ENCODE measurements around the gene RHNO1.
"Not testable (repeated sequence)": the region's sequence is repeated elsewhere in the genome, so short reads cannot be mapped to it uniquely, and the experiment has no call there.

Gene RHNO1

DNA sequence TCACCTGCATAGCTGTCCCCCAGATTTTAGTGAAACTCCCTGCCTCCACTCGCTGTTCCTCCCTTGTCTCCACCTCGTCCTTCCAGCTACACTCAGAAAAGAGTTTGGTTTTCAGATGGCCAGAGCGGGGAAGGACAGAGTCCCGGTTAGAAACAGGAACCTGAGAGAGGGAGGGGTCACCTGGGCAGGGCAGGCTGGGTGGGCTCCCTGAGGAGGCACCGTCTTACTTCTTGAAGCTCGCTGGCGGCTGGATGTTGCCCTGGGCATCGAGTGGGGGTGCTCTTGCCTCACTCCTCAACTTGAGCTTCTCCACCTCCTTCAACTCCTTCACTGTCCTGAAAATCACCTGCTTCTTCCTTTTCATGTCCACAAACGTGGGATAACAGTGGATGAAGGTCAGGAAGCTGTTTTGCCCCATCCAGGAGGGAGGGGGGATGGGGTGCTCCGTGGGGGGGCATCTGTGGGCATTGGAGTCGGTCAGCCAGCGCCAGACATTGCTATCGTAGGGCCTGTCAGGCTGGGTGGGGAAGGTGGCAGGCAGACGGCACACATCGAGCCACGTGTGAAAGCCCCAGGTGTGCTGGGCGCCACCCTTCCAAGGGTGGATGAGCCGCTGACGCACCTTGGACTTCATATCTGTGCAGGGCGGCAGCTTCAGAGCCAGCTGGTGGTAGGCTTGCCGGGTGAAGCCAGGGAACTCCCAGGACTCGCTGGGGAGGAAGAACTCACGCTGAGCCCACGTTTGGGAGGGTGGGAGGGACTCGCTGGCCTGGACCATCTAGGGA lies 22.2 kb upstream of the RHNO1 start:
- ATAC-seq, result no peak
- Mint-ChIP-seq H3K27ac (no peak overlapping the region), H3K4me1 (no peaks in the 10 kb centered on the region), H3K9me3 (no peaks in the 10 kb centered on the region), H3K4me3 (no peak overlapping the region), H3K36me3 (peaks cover 34% of the 10 kb centered on the region)
- DNase-seq (ENCODE audit: low spot score in 2 of 2), result no peak

DNA sequence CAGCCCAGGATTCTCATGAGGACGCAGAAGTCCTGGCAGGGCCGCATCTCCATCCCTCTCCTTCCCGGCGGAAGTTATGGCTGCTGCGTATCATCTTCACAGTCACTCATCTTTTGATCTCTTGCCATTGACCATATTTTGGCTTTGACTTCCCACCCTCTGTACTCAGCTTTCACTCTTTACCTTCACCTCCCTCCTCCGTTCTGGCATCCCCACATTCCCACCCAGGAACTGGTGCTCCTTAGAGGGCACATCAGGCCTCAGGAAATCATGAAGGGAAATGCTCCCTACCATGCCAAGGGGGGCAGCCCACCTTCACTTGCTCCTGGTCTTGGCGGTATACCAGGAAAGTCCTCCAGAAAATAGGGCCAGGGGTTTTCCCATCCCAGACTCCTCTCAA lies 21.5 kb upstream of the RHNO1 start:
- DNase-seq (ENCODE audit: low spot score in 2 of 2), result no peak
- H3K4me3 Mint-ChIP-seq, result no peak overlapping the region
- ATAC-seq, result no peak
- H3K4me1 Mint-ChIP-seq, result no peaks in the 10 kb centered on the region
- H3K36me3 Mint-ChIP-seq, result peaks cover 41% of the 10 kb centered on the region
- no peaks in the 10 kb centered on the region for H3K9me3 Mint-ChIP-seq
- peak overlapping the region; percentile 9 for H3K27ac Mint-ChIP-seq

DNA sequence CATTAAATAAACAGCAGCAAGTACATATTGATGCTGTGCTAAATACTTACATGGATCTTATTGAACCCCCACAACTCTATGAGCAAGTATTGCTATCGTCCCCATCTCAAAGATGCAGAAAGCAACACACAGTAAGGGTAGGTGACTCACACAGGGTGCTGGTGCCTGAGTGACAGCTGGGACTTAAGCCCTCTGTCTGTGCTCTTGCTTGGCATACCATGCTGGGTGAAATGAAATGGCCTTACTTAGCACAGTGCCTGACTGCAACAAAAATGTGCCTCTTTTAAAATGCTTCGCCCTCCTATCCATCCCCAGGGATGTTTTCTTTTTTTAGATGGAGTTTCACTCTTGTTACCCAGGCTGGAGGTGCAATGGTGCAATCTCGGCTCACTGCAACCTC lies 21.0 kb upstream of the RHNO1 start:
- no peak overlapping the region for H3K4me3 Mint-ChIP-seq
- no peaks in the 10 kb centered on the region for H3K9me3 Mint-ChIP-seq
- no peak for DNase-seq (ENCODE audit: low spot score in 2 of 2)
- H3K4me1 Mint-ChIP-seq, result no peaks in the 10 kb centered on the region
- ATAC-seq, result peak; percentile 48
- peak overlapping the region; percentile 9 for H3K27ac Mint-ChIP-seq
- peaks cover 46% of the 10 kb centered on the region for H3K36me3 Mint-ChIP-seq

DNA sequence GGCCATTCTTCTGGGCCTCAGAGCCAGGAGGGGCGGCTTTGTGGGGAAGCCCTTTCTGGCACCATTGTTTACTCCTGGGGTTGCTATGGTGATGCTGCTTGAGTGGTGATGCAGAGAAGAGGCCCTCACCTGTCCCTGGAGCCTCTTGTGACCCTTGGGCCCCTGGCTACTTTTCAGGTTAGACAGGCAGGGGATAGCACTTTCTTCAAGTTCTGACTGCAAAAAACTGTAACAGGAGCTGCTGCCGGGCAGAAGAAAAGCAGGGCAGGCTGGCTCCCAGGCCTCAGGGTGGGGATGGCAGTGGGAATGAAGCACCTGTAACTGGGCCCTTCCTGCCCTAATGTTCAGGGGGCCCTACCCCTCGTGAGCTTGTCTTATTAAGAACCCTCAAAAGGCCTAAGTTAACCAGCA lies 20.0 kb upstream of the RHNO1 start, which contains the start of gene TEX52:
TSS of gene TEX52 (minus strand) at position 19 of the 411 bp plus-strand sequence. CDS start at position 6, 13 bp downstream.
- no peak for ATAC-seq
- H3K27ac Mint-ChIP-seq, result peak within 1 kb of the TSS; percentile 9
- no peak for DNase-seq (ENCODE audit: low spot score in 2 of 2)
- H3K9me3 Mint-ChIP-seq, result no peaks in the 10 kb centered on the region
- no peaks in the 10 kb centered on the region for H3K4me1 Mint-ChIP-seq
- no peak within 1 kb of the TSS for H3K4me3 Mint-ChIP-seq
- H3K36me3 Mint-ChIP-seq, result peaks cover 51% of the 10 kb centered on the region

DNA sequence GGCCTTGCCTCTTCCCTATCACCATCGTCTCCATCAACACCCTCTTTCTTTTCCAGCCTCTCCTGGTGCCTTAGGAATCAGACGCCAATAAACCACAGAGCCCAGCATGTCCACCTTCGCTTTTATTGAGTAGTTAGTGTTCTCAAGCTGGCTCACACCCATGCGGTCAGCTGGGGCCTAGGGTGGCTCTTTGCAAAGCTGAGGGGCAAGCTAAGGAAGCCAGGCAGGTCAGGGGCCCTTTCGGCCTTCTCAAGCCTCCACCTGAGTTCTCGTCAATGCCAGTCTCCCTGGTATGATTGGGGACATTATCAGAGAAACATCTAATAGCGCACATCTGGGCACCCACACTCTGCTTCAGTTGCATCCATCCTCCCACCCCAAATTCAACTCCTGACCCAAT lies 19.4 kb upstream of the RHNO1 start:
- ATAC-seq (no peak), DNase-seq (ENCODE audit: low spot score in 2 of 2) (no peak)
- H3K27ac Mint-ChIP-seq, result no peak overlapping the region
- H3K4me3 Mint-ChIP-seq, result no peak overlapping the region
- peaks cover 51% of the 10 kb centered on the region for H3K36me3 Mint-ChIP-seq
- no peaks in the 10 kb centered on the region for H3K4me1 Mint-ChIP-seq
- no peaks in the 10 kb centered on the region for H3K9me3 Mint-ChIP-seq

DNA sequence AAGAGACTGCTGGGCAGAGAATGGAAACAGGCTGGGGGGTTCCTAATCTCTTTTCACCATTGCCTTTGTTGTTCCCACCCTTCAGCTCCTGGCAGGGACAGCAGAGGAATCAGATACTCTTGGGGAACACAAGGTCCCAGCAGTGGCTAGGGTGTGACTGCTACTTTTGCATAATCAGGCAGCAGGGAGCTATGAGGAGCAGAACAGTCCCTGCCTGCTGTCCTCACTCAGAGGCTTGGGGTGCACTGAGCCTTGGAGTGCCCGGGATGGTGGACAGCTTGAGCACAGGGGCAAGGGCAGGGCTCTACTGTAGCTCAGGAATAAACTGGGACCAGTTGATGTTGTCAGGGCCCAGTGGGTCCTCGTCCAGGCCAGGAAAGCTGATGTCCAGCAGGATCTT lies 18.7 kb upstream of the RHNO1 start:
- Mint-ChIP-seq H3K4me1 (no peaks in the 10 kb centered on the region), H3K4me3 (no peak overlapping the region), H3K9me3 (no peaks in the 10 kb centered on the region), H3K27ac (peak overlapping the region; percentile 74), H3K36me3 (peaks cover 54% of the 10 kb centered on the region)
- no peak for DNase-seq (ENCODE audit: low spot score in 2 of 2)
- no peak for ATAC-seq

DNA sequence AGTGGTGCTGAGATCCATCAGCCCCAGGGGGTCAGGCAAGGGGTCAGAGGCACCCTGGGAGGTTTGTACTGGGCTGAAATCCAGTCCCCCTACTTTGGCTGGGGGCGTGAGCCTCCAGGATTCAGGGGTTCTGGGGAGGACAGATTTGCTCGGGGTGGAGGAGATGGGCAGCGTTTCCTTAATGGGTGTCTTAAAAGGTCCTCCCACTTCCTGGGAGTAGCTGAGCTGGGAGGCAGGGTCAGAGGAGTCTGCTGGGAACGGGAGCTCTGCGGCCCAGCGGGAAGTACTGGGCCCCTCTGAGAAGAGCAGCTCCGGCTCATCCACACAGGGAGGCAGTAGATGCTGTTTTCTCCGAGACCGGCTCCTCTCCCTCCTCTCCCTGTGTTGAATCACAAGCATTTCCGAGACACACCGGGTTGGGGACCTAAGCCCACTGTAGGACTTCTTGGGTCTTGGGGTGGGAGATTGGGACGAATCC lies 18.0 kb upstream of the RHNO1 start:
- H3K27ac Mint-ChIP-seq, result peak overlapping the region; percentile 74
- H3K36me3 Mint-ChIP-seq, result peaks cover 61% of the 10 kb centered on the region

DNA sequence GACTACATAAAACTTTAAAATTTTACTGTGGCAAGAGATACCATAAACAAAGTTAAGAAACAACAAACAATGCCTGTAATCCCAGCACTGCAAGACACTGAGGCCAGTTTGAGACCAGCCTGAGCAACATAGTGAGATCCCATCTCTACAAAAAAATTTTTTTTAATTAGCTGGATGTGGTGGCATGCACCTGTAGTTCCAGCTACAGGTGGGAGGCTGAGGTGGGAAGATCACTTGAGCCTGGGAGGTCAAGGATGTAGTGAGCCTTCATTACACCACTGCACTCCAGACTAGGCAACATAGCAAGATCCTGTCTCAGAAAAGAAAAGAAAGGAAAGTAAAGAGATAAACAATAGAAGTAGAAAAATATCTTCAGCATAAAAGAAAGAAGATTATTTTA lies 16.9 kb upstream of the RHNO1 start:
- Mint-ChIP-seq H3K9me3 (no peaks in the 10 kb centered on the region), H3K4me3 (no peak overlapping the region), H3K27ac (no peak overlapping the region), H3K36me3 (peaks cover 72% of the 10 kb centered on the region), H3K4me1 (no peaks in the 10 kb centered on the region)
- DNase-seq (ENCODE audit: low spot score in 2 of 2) (no peak), ATAC-seq (no peak)

More for the DNA sequence above, 18.0 kb upstream of the RHNO1 start:
- no peak for DNase-seq (ENCODE audit: low spot score in 2 of 2)
- no peaks in the 10 kb centered on the region for H3K4me1 Mint-ChIP-seq
- no peaks in the 10 kb centered on the region for H3K9me3 Mint-ChIP-seq
- no peak for ATAC-seq
- H3K4me3 Mint-ChIP-seq, result no peak overlapping the region

DNA sequence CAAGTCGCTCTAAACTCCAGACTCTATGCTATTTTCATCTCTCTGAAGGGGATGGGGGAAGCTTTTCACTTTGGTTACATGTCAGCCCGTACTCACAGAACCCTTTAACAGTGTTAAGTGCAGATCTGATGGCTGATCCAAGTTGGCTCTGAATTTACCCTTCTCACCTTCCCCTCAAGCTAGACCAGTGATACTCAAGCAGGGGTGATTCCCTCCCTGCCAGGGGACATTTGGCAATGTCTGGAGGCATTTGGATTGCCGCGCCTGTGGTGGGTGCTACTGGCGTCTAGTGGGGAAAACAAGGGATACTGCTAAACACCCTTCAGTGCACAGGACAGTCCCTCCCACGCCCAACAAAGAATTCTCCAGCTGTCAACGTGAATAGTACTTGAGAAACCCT lies 14.1 kb upstream of the RHNO1 start:
- H3K36me3 Mint-ChIP-seq, result peaks cover 100% of the 10 kb centered on the region
- no peaks in the 10 kb centered on the region for H3K9me3 Mint-ChIP-seq
- peaks cover 8% of the 10 kb centered on the region for H3K4me1 Mint-ChIP-seq
- no peak overlapping the region for H3K4me3 Mint-ChIP-seq
- no peak for ATAC-seq
- no peak overlapping the region for H3K27ac Mint-ChIP-seq
- DNase-seq (ENCODE audit: low spot score in 2 of 2), result no peak

DNA sequence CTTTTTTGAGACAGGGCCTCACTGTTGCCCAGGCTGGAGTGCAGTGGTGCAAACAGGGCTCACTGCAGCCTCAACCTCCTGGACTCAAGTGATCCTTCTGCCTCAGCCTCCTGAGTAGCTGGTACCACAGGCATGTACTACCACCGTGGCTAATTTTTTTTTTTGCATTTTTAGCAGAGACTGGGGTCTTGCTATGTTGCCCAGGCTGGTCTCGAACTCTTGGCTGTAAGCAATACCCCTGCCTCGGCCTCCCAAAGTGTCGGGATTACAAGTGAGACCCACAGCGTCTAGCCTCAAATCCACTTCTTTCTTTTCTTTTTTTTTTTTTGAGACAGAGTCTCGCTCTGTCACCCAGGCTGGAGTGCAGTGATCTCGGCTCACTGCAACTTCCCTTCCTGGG lies 13.6 kb upstream of the RHNO1 start:
- peaks cover 13% of the 10 kb centered on the region for H3K4me1 Mint-ChIP-seq
- not testable (repeated sequence) for ATAC-seq; H3K9me3 Mint-ChIP-seq; H3K4me3 Mint-ChIP-seq; DNase-seq (ENCODE audit: low spot score in 2 of 2)
- H3K27ac Mint-ChIP-seq, result peak overlapping the region; percentile 78
- peaks cover 100% of the 10 kb centered on the region for H3K36me3 Mint-ChIP-seq

DNA sequence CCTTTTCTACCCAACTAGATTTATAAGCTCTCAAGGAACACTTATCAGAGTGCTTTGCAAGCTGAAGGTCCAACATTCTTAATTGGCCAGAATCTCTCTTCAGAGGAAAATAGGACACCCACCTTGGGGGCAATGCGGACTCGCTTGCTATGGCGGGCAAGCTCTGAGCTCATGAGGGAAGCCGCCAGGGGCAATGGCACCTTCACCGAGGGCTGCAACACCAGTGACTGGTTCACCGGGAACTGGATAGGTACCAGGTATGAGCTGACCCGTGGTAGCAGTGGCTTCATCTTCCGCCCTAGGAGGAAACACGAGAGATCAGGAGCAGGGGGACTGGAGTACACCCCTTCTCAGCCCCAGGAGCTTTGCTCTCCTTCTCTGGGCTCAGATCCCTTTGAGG lies 12.8 kb upstream of the RHNO1 start:
- no peaks in the 10 kb centered on the region for H3K9me3 Mint-ChIP-seq
- H3K36me3 Mint-ChIP-seq, result peaks cover 100% of the 10 kb centered on the region
- no peak for ATAC-seq
- H3K27ac Mint-ChIP-seq, result peak overlapping the region; percentile 78
- peaks cover 17% of the 10 kb centered on the region for H3K4me1 Mint-ChIP-seq
- no peak overlapping the region for H3K4me3 Mint-ChIP-seq
- DNase-seq (ENCODE audit: low spot score in 2 of 2), result no peak

DNA sequence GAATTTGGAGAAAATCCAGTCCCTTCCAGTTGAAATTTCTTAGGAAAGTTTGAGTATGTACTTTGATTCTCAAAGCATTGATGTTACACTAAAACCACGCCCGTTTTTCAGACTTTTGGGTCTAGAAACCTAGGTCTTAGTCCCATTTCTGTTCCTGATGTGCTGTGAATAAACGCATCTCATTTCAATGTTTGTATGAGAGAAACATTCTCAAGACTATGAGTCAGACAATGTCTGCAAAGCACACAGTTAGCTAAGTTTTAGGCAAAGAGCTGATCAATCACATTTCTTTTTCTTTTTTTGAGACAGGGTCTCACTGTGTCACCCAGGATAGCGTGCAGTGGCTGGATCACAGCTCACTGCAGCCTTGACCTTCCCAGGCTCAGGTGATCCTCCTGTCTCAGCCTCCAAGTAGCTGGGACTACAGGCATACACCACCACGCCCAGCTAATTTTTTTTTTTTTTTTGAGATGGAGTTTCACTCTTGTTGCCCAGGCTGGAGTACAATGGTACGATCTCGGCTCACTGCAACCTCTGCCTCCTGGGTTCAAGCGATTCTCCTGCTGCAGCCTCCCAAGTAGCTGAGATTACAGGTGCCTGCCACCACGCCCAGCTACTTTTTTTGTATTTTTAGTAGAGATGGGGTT lies 7.9 kb upstream of the RHNO1 start:
- ATAC-seq; H3K4me3 Mint-ChIP-seq; H3K9me3 Mint-ChIP-seq; DNase-seq (ENCODE audit: low spot score in 2 of 2): not testable (repeated sequence)
- peaks cover 17% of the 10 kb centered on the region for H3K4me1 Mint-ChIP-seq
- H3K36me3 Mint-ChIP-seq, result peaks cover 100% of the 10 kb centered on the region
- H3K27ac Mint-ChIP-seq, result peak overlapping the region; percentile 88

DNA sequence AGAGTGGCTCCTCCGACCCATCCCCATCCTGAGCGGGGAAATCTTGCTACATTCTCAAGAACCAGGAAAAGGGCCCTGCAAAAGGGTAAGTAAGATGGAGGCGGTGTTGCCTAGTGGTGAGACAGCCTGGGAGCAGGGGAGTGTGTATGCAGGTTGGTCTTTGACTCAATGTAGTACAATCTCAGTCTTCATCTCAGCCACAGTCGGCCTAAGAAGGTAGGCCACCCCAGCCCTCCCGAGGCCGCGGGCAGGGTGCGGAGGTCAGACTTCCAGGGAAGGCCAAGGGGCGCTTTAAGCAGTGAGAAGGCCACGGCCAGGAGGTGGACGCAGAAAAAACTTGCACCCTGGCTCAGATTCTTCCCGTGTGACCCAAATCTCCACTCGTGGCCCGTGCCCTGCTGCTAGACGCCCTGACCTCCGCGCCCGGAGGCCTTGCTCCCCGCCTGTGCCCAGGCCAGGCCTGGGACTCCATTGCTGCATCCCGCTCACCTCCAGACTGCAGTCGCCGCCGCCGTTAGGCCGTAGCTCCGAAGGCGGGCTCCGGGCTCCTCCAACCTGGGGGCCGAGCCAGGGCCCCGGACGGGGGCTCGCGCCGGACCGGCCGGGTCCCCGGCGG lies 484 bp upstream of the RHNO1 start:
- Mint-ChIP-seq H3K4me3 (peak overlapping the region; percentile 83), H3K36me3 (peaks cover 90% of the 10 kb centered on the region), H3K9me3 (no peaks in the 10 kb centered on the region), H3K27ac (peak overlapping the region; percentile 98), H3K4me1 (peaks cover 30% of the 10 kb centered on the region)
- ATAC-seq (peak; percentile 73), DNase-seq (ENCODE audit: low spot score in 2 of 2) (peak in 1 of 2 donors; percentile 74)

DNA sequence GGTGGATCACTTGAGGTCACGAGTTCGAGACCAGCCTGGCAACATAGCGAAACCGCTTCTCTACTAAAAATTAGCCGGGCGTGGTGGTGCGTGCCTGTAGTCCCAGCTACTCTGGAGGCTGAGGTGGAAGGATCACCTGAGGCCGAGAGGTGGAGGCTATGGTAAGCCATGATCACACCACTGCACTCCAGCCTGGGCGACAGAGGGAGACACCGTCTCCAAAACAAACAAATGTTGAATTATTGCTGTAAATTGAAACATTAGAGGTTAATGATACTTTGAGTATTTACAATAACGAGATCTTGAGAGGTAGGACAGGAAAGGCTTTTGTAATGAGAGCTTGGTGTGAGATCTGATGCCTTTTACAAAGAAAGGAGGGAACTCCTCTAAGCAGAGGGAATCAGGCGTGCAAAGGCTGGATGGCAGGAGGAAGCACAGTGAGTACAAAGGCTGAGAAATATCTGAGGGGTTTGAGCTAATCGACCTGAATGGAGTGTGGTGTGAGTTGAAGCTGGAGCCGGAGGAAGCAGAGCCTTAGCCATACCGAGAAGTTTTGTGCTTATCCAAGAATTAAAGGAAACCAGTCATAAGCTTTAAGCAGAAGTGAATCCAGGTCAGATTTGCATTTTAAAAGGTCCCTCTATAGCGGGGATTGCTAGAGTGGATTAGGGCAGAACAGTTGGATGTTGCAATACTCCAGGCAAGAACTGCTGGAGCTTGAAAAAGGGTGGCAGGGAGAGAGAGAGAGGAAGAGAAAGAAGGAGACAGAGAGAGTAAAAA lies 1.1 kb downstream of the RHNO1 start:
- peaks cover 39% of the 10 kb centered on the region for H3K4me1 Mint-ChIP-seq
- no peak for ATAC-seq

DNA sequence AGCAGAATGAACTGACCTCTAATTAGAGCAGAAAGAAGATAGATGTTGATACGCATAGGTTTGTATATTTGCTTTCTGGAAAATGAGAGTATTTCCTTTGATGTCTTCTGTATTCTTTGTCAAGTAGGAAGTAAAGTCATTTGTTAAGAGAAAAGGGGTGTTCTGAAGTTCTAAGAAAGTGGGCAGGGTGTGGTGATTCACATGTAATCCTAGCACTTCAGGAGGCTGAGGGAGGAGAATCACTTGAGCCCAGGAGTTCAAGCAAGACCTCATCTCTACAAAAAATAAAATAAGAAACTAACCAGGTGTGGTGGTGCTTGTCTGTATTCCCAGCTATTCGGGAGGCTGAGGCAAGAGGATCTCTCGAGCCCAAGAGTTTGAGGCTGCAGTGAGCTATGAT lies 2.8 kb downstream of the RHNO1 start:
- peak; percentile 44 for ATAC-seq
- Mint-ChIP-seq H3K27ac (peak overlapping the region; percentile 98), H3K9me3 (no peaks in the 10 kb centered on the region), H3K4me1 (peaks cover 45% of the 10 kb centered on the region), H3K36me3 (peaks cover 61% of the 10 kb centered on the region), H3K4me3 (peak overlapping the region; percentile 83)
- DNase-seq (ENCODE audit: low spot score in 2 of 2), result no peak

More for the DNA sequence above, 1.1 kb downstream of the RHNO1 start:
- H3K36me3 Mint-ChIP-seq, result peaks cover 77% of the 10 kb centered on the region
- H3K4me3 Mint-ChIP-seq, result peak overlapping the region; percentile 83
- DNase-seq (ENCODE audit: low spot score in 2 of 2), result no peak
- H3K27ac Mint-ChIP-seq, result peak overlapping the region; percentile 98
- no peaks in the 10 kb centered on the region for H3K9me3 Mint-ChIP-seq
